DOHH2 (cell line): Measurements from ENCODE around the gene ERAS.

ENCODE experiments used
- H3F3A ChIP-seq: fragments of 200-600 bp; sonication (generic), shearing (Covaris generic); 2 replicates; pipeline ENCODE4 v1.6.0; 2016; ENCODE audit warnings: antibody characterized with exemption, mild to moderate bottlenecking; ENCODE audit not compliant: control insufficient read depth, insufficient read depth
- H3K27ac ChIP-seq: fragments of 200-600 bp; sonication (generic); 2 replicates; pipeline ENCODE4 v1.5.1; 2014; ENCODE audit warnings: low read depth, mild to moderate bottlenecking, low read length, moderate library complexity
- H3K27me3 ChIP-seq: fragments of 200-600 bp; sonication (generic); 2 replicates; pipeline ENCODE4 v1.6.1; 2014; ENCODE audit warnings: mild to moderate bottlenecking, low read length, mixed read lengths; ENCODE audit not compliant: control insufficient read depth
- H3K36me3 ChIP-seq: fragments of 200-600 bp; sonication (generic); 2 replicates; pipeline ENCODE4 v1.6.1; 2014; ENCODE audit warnings: mild to moderate bottlenecking, low read length, moderate library complexity, mixed read lengths; ENCODE audit not compliant: control insufficient read depth
- H3K4me1 ChIP-seq: fragments of 200-600 bp; sonication (generic); 2 replicates; pipeline ENCODE4 v1.6.1; 2014; ENCODE audit warnings: mild to moderate bottlenecking, low read length, mixed read lengths; ENCODE audit not compliant: control insufficient read depth
- H3K4me2 ChIP-seq: fragments of 200-600 bp; sonication (generic); 2 replicates; pipeline ENCODE4 v1.6.0; 2014; ENCODE audit warnings: mild to moderate bottlenecking, low read length, moderate library complexity
- H3K4me3 ChIP-seq: fragments of 200-600 bp; sonication (generic); 2 replicates; pipeline ENCODE4 v1.5.1; 2014; ENCODE audit warnings: mild to moderate bottlenecking, low read length, mixed read lengths
- H3K79me2 ChIP-seq: fragments of 200-600 bp; sonication (generic); 2 replicates; pipeline ENCODE4 v1.6.1; 2014; ENCODE audit warnings: mild to moderate bottlenecking, low read length, mixed read lengths; ENCODE audit not compliant: control insufficient read depth
- H3K9me2 ChIP-seq: fragments of 200-600 bp; sonication (generic); replicated peaks from 2 replicates; pipeline ENCODE4 v1.6.1; 2014; ENCODE audit warnings: mild to moderate bottlenecking, low read length, mixed read lengths; ENCODE audit not compliant: control insufficient read depth
- H3K9me3 ChIP-seq: fragments of 200-600 bp; sonication (generic); 2 replicates; pipeline ENCODE4 v1.6.1; 2014; ENCODE audit warnings: antibody characterized with exemption, low read length, mixed read lengths; ENCODE audit not compliant: control insufficient read depth, insufficient read depth
- H4K20me1 ChIP-seq: fragments of 200-600 bp; sonication (generic); 2 replicates; pipeline ENCODE4 v1.6.0; 2014; ENCODE audit warnings: low read depth, mild to moderate bottlenecking, antibody characterized with exemption, low read length, moderate library complexity; ENCODE audit not compliant: control insufficient read depth, insufficient read depth
- EZH2phosphoT487 ChIP-seq: fragments of 200-600 bp; sonication (generic); IDR thresholded peaks from 2 replicates; pipeline ENCODE4 v1.6.1; 2017; ENCODE audit warnings: borderline replicate concordance, mild to moderate bottlenecking, antibody characterized with exemption, low read length, moderate library complexity, mixed read lengths
- TF ChIP-seq, protein P1 (sequence below): fragments of 200-600 bp; sonication (generic); IDR thresholded peaks from one replicate; pipeline ENCODE4 v1.5.1; 2014; ENCODE audit warnings: antibody characterized with exemption, mild to moderate bottlenecking, low read depth, low read length; ENCODE audit not compliant: poor library complexity, severe bottlenecking

Gene ERAS

GRCh38 chrX:48815266-48815665 is 11.0 kb upstream of the ERAS start:
- H3K36me3 ChIP-seq: no peaks in the 10 kb centered on the region
- H3K79me2 ChIP-seq: no peaks in the 10 kb centered on the region
- TF ChIP-seq EZH2phosphoT487: no peak
- TF ChIP-seq, protein P1, sequence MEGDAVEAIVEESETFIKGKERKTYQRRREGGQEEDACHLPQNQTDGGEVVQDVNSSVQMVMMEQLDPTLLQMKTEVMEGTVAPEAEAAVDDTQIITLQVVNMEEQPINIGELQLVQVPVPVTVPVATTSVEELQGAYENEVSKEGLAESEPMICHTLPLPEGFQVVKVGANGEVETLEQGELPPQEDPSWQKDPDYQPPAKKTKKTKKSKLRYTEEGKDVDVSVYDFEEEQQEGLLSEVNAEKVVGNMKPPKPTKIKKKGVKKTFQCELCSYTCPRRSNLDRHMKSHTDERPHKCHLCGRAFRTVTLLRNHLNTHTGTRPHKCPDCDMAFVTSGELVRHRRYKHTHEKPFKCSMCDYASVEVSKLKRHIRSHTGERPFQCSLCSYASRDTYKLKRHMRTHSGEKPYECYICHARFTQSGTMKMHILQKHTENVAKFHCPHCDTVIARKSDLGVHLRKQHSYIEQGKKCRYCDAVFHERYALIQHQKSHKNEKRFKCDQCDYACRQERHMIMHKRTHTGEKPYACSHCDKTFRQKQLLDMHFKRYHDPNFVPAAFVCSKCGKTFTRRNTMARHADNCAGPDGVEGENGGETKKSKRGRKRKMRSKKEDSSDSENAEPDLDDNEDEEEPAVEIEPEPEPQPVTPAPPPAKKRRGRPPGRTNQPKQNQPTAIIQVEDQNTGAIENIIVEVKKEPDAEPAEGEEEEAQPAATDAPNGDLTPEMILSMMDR: no peak
- H3K9me2 ChIP-seq: no peaks in the 10 kb centered on the region
- no peaks in the 10 kb centered on the region for H3F3A ChIP-seq
- no peaks in the 10 kb centered on the region for H3K27me3 ChIP-seq
- H3K4me2 ChIP-seq: no peak overlapping the region
- H3K4me1 ChIP-seq: no peaks in the 10 kb centered on the region
- no peaks in the 10 kb centered on the region for H4K20me1 ChIP-seq
- no peak overlapping the region for H3K27ac ChIP-seq
- no peak overlapping the region for H3K4me3 ChIP-seq
- no peaks in the 10 kb centered on the region for H3K9me3 ChIP-seq

DNA sequence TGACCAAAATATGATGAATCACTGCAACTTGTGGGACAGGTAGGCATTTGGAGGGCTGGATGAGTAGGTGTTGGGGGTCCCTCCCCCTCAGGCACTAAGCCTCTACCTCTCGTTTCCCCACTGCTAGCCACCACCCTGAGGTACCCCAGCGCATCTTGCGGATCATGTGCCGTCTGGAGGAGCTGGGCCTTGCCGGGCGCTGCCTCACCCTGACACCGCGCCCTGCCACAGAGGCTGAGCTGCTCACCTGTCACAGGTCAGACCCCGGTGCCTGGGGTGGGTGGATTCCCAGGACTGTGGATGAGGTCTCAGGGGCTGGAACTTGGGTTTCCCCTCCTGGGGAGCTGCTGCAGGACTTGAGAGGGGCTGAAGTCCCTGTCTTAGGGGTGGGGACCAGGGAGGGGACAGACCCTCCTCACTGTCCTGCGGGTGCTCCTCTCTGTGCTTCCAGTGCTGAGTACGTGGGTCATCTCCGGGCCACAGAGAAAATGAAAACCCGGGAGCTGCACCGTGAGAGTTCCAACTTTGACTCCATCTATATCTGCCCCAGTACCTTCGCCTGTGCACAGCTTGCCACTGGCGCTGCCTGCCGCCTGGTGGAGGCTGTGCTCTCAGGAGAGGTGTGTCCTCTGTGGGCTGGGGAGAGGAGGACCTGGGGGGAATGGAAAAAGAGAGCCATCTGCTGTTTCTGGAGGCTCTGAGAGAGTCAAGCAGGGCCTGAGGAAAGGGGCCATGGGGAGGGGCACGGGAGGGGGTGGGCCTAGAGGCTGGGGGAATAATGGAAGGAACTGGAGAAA is 10.1 kb upstream of the ERAS start:
- H3K4me3 ChIP-seq: no peak overlapping the region
- H3K27me3 ChIP-seq: no peaks in the 10 kb centered on the region
- no peak overlapping the region for H3K27ac ChIP-seq
- H3K4me1 ChIP-seq: no peaks in the 10 kb centered on the region
- H3K9me2 ChIP-seq: no peaks in the 10 kb centered on the region
- H3K4me2 ChIP-seq: no peak overlapping the region
- H3F3A ChIP-seq: no peaks in the 10 kb centered on the region
- no peaks in the 10 kb centered on the region for H4K20me1 ChIP-seq
- TF ChIP-seq, protein P1: no peak
- no peak for TF ChIP-seq EZH2phosphoT487
- no peaks in the 10 kb centered on the region for H3K9me3 ChIP-seq
- no peaks in the 10 kb centered on the region for H3K79me2 ChIP-seq
- H3K36me3 ChIP-seq: no peaks in the 10 kb centered on the region

DNA sequence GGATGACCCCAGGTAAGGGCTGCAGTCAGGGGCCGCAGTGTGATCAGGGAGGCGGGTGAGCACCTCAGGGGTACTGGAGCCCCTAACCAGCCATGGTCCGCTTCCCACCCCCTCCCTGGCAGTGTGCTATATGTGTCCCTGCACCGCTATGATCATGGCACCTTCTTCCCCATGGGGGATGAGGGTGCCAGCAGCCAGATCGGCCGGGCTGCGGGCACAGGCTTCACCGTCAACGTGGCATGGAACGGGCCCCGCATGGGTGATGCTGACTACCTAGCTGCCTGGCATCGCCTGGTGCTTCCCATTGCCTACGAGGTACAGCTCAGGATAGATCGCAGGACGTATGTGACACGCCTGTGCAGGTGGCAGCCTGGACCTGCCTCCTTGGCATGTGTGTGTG is 8.2 kb upstream of the ERAS start:
- Histone ChIP-seq H3K4me1 (no peaks in the 10 kb centered on the region), H3K27ac (no peak overlapping the region), H3K36me3 (no peaks in the 10 kb centered on the region), H3F3A (no peaks in the 10 kb centered on the region), H3K9me3 (no peaks in the 10 kb centered on the region), H3K9me2 (no peaks in the 10 kb centered on the region), H3K27me3 (no peaks in the 10 kb centered on the region), H3K79me2 (no peaks in the 10 kb centered on the region), H3K4me3 (no peak overlapping the region), H3K4me2 (no peak overlapping the region), H4K20me1 (no peaks in the 10 kb centered on the region)
- TF ChIP-seq, protein P1: no peak
